Erythroblast (primary cell): Measurements from ENCODE around the gene SEMA4G.

Experiments used
- DNase-seq, 2 experiments: peaks; one replicate each; lab custom pipeline; 2025; lab: John Stamatoyannopoulos, UW
- GATA1 ChIP-seq: IDR thresholded peaks from 2 replicates; pipeline ENCODE4 v1.6.1; 2011; ENCODE audit warnings: low read depth, mild to moderate bottlenecking, control low read depth, low read length, moderate library complexity
- POLR2A ChIP-seq: IDR thresholded peaks from 2 replicates; pipeline ENCODE4 v1.6.1; 2011; ENCODE audit warnings: mild to moderate bottlenecking, low read length

The SEMA4G gene

DNA sequence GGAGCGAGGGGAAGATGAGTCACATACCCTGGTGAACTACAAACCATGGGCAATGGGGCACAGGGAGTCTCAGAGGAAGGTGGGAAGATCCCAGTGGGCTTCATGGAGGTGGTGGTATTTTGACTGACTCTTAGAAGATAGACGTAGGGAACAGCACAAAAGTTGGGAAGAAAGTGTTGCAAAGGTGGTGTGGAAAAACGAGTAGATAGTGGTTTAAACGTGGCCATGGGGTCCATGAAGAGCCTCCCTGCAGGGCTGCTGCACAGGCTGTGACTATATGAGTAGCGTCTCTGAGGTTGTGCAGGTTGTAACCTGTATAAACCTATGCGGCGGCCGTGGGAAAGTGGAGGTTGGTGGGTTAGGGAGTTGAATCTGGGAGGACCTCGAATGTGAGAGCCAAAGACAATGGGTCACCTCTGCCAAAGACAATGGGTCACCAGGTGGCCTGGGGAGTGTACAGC is 44.1 kb downstream of the SEMA4G start:
- no peak for DNase-seq
- TF ChIP-seq GATA1 (no peak), POLR2A (no peak)

DNA sequence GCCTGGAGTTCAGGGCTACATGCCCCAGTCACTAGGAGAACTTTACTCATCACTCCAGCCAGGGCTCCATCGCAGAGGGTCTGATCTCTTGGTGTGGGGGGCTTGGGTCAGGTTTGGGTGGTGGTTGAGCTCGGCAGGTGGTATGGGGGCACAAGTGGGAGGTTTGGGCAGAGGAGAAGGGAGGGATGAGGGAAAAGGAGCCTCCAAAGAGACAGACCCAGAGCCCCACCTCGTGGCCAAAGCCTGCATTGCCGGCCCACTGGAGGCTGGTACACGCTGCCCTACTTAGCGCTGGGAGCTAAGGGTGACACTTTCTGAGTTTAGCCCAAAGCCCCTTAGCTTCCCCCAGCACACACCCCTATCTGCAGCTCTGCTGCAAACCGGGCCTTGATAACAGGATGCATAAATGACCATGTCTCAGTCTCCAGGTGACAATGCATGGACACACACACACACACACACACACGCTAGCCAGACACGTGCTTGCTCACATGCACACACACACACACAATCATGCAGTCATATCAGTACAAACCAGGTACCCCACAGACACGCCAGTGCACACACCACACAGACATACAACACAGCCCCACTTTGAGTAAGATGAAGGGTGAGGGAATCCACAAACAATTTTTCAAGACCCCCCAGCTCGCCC is 45.1 kb downstream of the SEMA4G start:
- TF ChIP-seq GATA1, result no peak
- DNase-seq, result peak; percentile 53 to 79

DNA sequence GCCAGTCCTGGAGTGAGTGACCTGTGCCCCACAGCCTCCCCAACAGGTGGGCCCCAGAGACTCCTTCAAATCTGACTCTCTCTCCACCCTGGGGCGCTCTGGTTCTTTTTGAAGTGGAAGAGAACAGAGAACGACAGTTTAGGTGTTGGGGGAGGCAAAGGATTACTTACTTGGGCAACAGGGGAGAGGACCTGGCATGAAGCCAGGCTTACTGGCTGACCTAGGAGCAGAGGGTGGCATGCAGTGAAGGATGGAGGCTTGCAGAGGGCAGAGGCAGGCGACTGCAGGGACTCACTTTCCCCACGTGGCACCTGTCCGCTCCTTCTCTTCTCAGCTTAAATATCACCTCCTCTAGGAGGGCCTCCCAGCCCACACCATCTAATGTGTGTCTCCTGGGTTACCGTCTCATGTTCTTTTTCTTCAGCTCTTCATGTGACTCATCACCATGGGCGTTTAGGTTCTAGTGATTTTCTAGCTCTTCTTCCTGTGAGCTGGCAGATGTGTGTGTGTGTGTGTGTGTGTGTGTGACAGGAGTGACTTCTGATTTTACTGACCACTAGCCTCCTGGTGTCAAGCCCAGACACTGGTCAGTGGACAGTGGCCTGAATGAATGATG is 45.8 kb downstream of the SEMA4G start:
- no peak for TF ChIP-seq GATA1
- no peak for TF ChIP-seq POLR2A
- DNase-seq, result peak in 1 of 2 experiments; percentile 26

DNA sequence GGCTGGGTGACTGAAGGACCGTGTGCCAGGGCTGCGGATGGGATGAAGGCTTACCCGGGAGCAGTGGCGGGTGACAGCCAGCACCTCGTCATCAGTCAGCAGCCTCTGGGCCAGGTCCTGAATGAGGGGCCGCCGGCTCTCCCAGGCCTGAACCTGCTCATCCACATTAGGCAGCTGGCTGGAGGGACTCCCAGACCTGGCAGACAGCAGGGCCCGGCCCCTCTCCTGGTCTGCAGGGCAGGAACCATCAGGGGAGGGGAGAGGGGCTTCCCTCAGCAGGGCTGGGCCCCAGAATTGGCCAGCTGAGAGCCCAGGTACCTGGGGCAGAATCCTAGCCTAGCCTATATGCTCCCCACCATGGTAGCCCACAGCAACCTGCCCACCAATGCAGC is 46.3 kb downstream of the SEMA4G start:
- TF ChIP-seq POLR2A (no peak), GATA1 (no peak)
- no peak for DNase-seq

DNA sequence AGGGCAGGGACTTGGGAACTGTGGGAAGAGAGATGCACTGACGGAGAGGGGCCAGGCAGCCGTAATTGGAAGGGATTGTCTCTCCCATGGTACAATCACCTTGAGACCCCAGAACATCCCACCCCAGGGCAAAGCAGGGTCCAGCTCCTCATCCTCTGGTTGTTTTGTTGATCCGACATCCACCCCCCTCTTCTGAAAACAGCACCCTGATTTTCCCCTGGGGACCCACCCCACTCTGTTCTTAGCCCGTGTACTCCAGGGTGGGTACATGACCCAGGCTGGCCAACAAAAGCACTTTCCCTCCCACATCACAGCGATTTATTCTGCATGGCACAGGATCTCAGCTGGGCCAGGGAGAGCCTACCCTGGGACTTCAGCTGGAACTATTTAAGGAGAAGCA is 47.5 kb downstream of the SEMA4G start:
- TF ChIP-seq POLR2A, result no peak
- no peak for TF ChIP-seq GATA1

DNA sequence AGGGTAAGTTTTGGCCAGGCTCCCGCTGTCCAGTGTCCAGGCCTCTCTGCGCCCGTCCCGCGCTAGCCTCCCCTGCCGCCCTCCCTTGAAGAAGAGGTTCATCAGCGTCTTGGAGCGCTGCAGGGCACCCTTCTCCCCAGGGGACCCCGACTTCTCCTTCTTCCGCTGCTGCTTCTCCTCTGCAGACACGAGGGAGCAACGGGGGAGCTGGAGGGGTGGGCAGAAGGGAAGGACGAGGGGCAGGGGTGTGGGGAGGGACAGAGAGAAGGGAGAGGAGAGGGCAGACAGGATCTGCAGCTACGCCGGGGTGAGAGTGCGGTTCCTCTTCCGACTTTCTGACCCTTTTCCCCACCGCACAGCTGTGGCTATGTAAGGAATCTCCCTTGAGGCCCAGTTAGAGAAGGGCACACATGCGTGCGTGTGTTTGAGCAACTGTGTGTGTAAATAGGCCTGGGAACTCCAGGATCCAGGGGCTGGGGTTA is 48.9 kb downstream of the SEMA4G start:
- no peak for DNase-seq
- TF ChIP-seq POLR2A, result no peak
- no peak for TF ChIP-seq GATA1

More for the DNA sequence above, 47.5 kb downstream of the SEMA4G start:
- DNase-seq, result no peak

DNA sequence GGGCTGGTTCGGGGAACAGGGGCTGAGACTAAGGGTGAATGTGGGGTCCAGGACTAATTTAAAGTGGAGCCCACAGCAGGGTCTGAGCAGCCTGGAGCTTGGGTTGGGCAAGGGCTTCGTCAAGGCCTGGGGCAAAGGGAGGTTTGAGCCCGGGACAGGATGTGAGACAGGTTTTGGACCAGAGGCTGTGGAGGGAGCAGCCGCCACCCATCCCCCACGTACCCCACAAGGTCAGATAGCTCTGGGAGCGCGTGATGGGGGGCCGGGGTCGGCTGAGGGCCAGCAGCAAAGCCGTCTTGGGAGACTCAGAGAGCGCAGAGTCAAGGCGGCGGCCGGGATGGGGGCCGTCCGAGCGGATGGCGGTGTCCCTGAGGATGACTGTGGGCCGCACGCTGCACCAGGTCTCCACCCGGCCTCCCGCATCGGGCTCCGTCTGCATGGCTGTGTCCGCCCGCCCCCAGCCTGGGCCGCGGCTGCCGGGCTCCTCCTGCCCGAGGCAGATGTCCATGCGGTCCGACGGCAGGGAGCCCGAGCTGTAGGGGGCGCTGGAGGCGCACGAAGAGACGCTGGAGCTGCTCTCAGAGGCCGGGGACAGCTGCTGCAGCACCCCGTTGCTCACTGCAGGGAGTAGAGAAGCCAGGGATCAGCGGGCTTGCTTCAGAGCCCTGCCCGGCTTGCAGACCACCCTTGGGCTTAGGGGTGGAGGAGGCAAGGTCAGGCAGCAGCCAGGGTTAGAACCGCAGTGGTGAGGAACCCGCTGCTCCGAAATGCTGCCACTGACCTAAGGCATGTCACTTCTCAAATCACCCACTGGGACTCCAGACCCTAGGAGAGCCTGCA is 49.5 kb downstream of the SEMA4G start:
- peak; percentile 77 to 79 for DNase-seq
- no peak for TF ChIP-seq POLR2A
- TF ChIP-seq GATA1, result no peak
